HCT116 (cell line): ENCODE results near the gene SERPING1. TPM values are rescaled to one million over a fixed set of nuclear protein-coding genes. Genes with fewer than 3 reads are reported as not detected.

Experiments used
- ATAC-seq: fragments of 200-7000 bp; cut with Tn5 transposase; 2 replicates; pipeline ENCODE4 v1.9.1; 2020; ENCODE audit warnings: mild to moderate bottlenecking, moderate library complexity
- BruUV-seq: library from RNA; stranded (reverse); fragments of 400-500 nt; replicated peaks from 2 replicates; lab custom pipeline; 2021; lab: Mats Ljungman, UMichigan
- CTCF ChIA-PET: fragments of 300-600 bp; sonication (Branson Sonifier 250); formaldehyde crosslinking; loops from one replicate; lab custom pipeline; 2021; ENCODE audit warnings: antibody characterized with exemption; lab: Charles Lee
- POLR2A ChIA-PET: fragments of 300-600, 350-600 bp; sonication (Branson Sonifier 250); formaldehyde crosslinking; loops from one replicate; lab custom pipeline; 2021; ENCODE audit warnings: antibody characterized with exemption; lab: Charles Lee
- RAD21 ChIA-PET, 2 experiments: fragments of 300-600 bp; sonication (Branson Sonifier 250); formaldehyde crosslinking; loops; one replicate each; lab custom pipeline; 2023; ENCODE audit warnings: low total read pairs in 2 of 2; ENCODE audit not compliant: uncharacterized antibody in 2 of 2, unreplicated experiment in 2 of 2, low non-redundant PET in 1 of 2; lab: Charles Lee
- DNase-seq: peaks from one replicate; pipeline ENCODE4 v3.0.0-alpha.2; 2010; ENCODE audit warnings: low read depth, low spot score
- H2AFZ ChIP-seq: fragments of 200-600 bp; shearing (Covaris generic), sonication (generic); 2 replicates; pipeline ENCODE4 v1.6.1; 2017; ENCODE audit warnings: low read depth, mixed run types, mixed read lengths, antibody characterized with exemption, low read length; ENCODE audit not compliant: poor library complexity, severe bottlenecking
- H3K27ac ChIP-seq: 2 replicates; pipeline ENCODE4 v1.5.1; 2012; ENCODE audit warnings: low read depth, low read length
- H3K27me3 ChIP-seq: fragments of 200-600 bp; sonication (generic); 2 replicates; pipeline ENCODE4 v1.6.1; 2016; ENCODE audit warnings: mixed run types, low read length, mixed read lengths; ENCODE audit not compliant: insufficient read depth
- H3K36me3 ChIP-seq, 2 experiments: fragments of 200-500 bp in 1 of 2; fragments of 200-600 bp in 1 of 2; sonication (Bioruptor generic) in 1 of 2; sonication (generic) in 1 of 2; 2 replicates each; pipeline versions ENCODE4 v1.5.1 to v1.6.1; 2014 to 2016; ENCODE audit warnings: low read length in 2 of 2, inconsistent platforms in 1 of 2, mixed read lengths in 1 of 2, mixed run types in 1 of 2; ENCODE audit not compliant: insufficient read depth in 2 of 2, control insufficient read depth in 1 of 2
- H3K4me1 ChIP-seq, 2 experiments: fragments of 200-600 bp in 1 of 2; sonication (generic) in 1 of 2; 2 replicates each; pipeline versions ENCODE4 v1.5.1 to v1.6.1; 2012 to 2017; ENCODE audit warnings: low read length in 2 of 2, inconsistent platforms in 1 of 2, mild to moderate bottlenecking in 1 of 2, mixed read lengths in 1 of 2, mixed run types in 1 of 2, moderate library complexity in 1 of 2; ENCODE audit not compliant: insufficient read depth in 2 of 2, control insufficient read depth in 1 of 2
- H3K4me2 ChIP-seq: fragments of 200-600 bp; sonication (generic); 2 replicates; pipeline ENCODE4 v1.6.1; 2017; ENCODE audit warnings: mixed run types, low read length, mixed read lengths
- H3K4me3 ChIP-seq, 2 experiments: fragments of 200-600 bp in 1 of 2; sonication (generic) in 1 of 2; replicated peaks in 1 of 2; 2 replicates each; pipeline ENCODE4 v1.5.1; 2011 to 2016; ENCODE audit warnings: low read length in 2 of 2, control low read depth in 1 of 2, low read depth in 1 of 2, mild to moderate bottlenecking in 1 of 2, mixed read lengths in 1 of 2, mixed run types in 1 of 2
- H3K79me2 ChIP-seq: fragments of 200-600 bp; sonication (generic); 2 replicates; pipeline ENCODE4 v1.6.1; 2017; ENCODE audit warnings: mild to moderate bottlenecking, mixed run types, low read length, moderate library complexity, mixed read lengths; ENCODE audit not compliant: insufficient read depth
- H3K9ac ChIP-seq: fragments of 200-600 bp; sonication (generic); 2 replicates; pipeline ENCODE4 v1.6.1; 2016; ENCODE audit warnings: low read length, mixed read lengths
- H3K9me2 ChIP-seq: fragments of 200-600 bp; sonication (generic), shearing (Covaris generic); 2 replicates; pipeline ENCODE4 v1.6.1; 2017; ENCODE audit warnings: mixed run types, mild to moderate bottlenecking, moderate library complexity; ENCODE audit not compliant: insufficient read depth
- H3K9me3 ChIP-seq, 2 experiments: fragments of 200-500 bp in 1 of 2; fragments of 200-600 bp in 1 of 2; sonication (Bioruptor generic) in 1 of 2; sonication (generic) in 1 of 2; 2 replicates each; pipeline ENCODE4 v1.6.1; 2014 to 2017; ENCODE audit warnings: low read length in 2 of 2, mixed read lengths in 2 of 2, inconsistent platforms in 1 of 2, low read depth in 1 of 2, mild to moderate bottlenecking in 1 of 2, mixed run types in 1 of 2, moderate library complexity in 1 of 2; ENCODE audit not compliant: control insufficient read depth in 1 of 2, insufficient read depth in 1 of 2
- H4K20me1 ChIP-seq: fragments of 200-600 bp; sonication (generic), shearing (Covaris generic); 2 replicates; pipeline ENCODE4 v1.6.1; 2017; ENCODE audit warnings: mixed run types, mild to moderate bottlenecking, moderate library complexity; ENCODE audit not compliant: insufficient read depth
- POLR2AphosphoS5 ChIP-seq: IDR thresholded peaks from 2 replicates; pipeline ENCODE4 v1.6.1; 2011; ENCODE audit warnings: mild to moderate bottlenecking, low read depth, low read length, moderate library complexity
- YY1 ChIP-seq: IDR thresholded peaks from 2 replicates; pipeline ENCODE4 v1.6.1; 2011; ENCODE audit warnings: low read length, low read depth, moderate library complexity, mild to moderate bottlenecking; ENCODE audit not compliant: insufficient replicate concordance; ENCODE audit errors: extremely low read depth
- intact Hi-C: fragments of 100-400 bp; cut with micrococcal nuclease; formaldehyde crosslinking; loops from 2 replicates; pipeline ENCODE4 v1.10.0; 2022
- total RNA-seq: library from RNA; stranded (reverse); gene quantifications from one replicate; pipeline ENCODE4 v1.2.1, GENCODE V29; 2021; ENCODE audit not compliant: unreplicated experiment

SERPING1 gene
- total RNA-seq, 1 experiment from 2014 or later: 3.4 TPM

GRCh38 chr11:57646799-57647303, 49.4 kb downstream of the SERPING1 start:
- ChIA-PET RAD21 (no interaction called here), CTCF (no interaction called here), POLR2A (no interaction called here)
- no TSS peak for BruUV-seq
- no peak overlapping the region for H2AFZ ChIP-seq
- TF ChIP-seq YY1: no peak
- H3K4me2 ChIP-seq: no peak overlapping the region
- DNase-seq (no peak), ATAC-seq (no peak)
- H3K4me1 ChIP-seq: peaks cover 0 to 25% of the 10 kb centered on the region in 2 experiments; a peak in 3 of 4 replicates
- no peak overlapping the region for H3K4me3 ChIP-seq
- peaks cover 12% of the 10 kb centered on the region; the same call in 1 of the 2 replicates for H3K27me3 ChIP-seq
- H3K27ac ChIP-seq: no peak overlapping the region
- H3K9me2 ChIP-seq: no peaks in the 10 kb centered on the region
- no peaks in the 10 kb centered on the region for H3K9me3 ChIP-seq
- no peaks in the 10 kb centered on the region for H3K79me2 ChIP-seq
- intact Hi-C loops: loop anchor here (10.0 kb wide), 1 partner anchor 802 kb away; no protein-coding TSS in a partner anchor
- H4K20me1 ChIP-seq: no peaks in the 10 kb centered on the region
- H3K9ac ChIP-seq: no peak overlapping the region
- no peaks in the 10 kb centered on the region for H3K36me3 ChIP-seq

GRCh38 chr11:57647372-57647771, 49.9 kb downstream of the SERPING1 start:
- Histone ChIP-seq H3K9ac (no peak overlapping the region), H2AFZ (no peak overlapping the region), H3K9me2 (no peaks in the 10 kb centered on the region), H3K9me3 (no peaks in the 10 kb centered on the region), H3K4me1 (peaks cover 0 to 25% of the 10 kb centered on the region in 2 experiments; a peak in 3 of 4 replicates), H3K36me3 (no peaks in the 10 kb centered on the region), H4K20me1 (no peaks in the 10 kb centered on the region), H3K79me2 (no peaks in the 10 kb centered on the region), H3K27me3 (peaks cover 12% of the 10 kb centered on the region; the same call in 1 of the 2 replicates), H3K27ac (no peak overlapping the region), H3K4me2 (no peak overlapping the region), H3K4me3 (no peak overlapping the region)
- intact Hi-C loops: loop anchor here (10.0 kb wide), 1 partner anchor 803 kb away; no protein-coding TSS in a partner anchor
- POLR2A ChIA-PET: no interaction called here
- no peak for TF ChIP-seq YY1
- peak; percentile 28; the same call in 1 of the 2 replicates for TF ChIP-seq POLR2AphosphoS5
- BruUV-seq: no TSS peak
- RAD21 ChIA-PET: no interaction called here
- CTCF ChIA-PET: no interaction called here
- ATAC-seq (no peak), DNase-seq (no peak)
